ENCODE measurements around the gene IDNK.

- TF ChIP-seq POLR2AphosphoS5 (IDR thresholded peaks at IDR 0.05; ENCODE audit: low read depth) (no peak), CTCF (IDR thresholded peaks at IDR 0.05; ENCODE audit: insufficient read depth, low read length) (no peak), GABPA (IDR thresholded peaks at IDR 0.05; ENCODE audit: low read depth) (no peak), REST (IDR thresholded peaks at IDR 0.05; ENCODE audit: insufficient replicate concordance, low read depth) (no peak), SPI1 (IDR thresholded peaks at IDR 0.05; ENCODE audit: borderline replicate concordance, low read depth) (no peak)
Measured at GRCh38 chr9:83691492-83691891, 68.5 kb downstream of the IDNK start.

Measured in HL-60 (cell line).